Gastroesophageal sphincter (tissue), 3 donors: ENCODE measurements around the gene PHACTR1.

Experiments
- EP300 ChIP-seq: sonication (generic); formaldehyde crosslinking; IDR thresholded peaks from one replicate; pipeline ENCODE4 v1.6.1; 2017; ENCODE audit warnings: antibody characterized with exemption, mild to moderate bottlenecking
- POLR2A ChIP-seq, 2 donors: fragments of 450-650 bp; IDR thresholded peaks; one replicate each; pipeline ENCODE4 v1.6.1; 2017; ENCODE audit warnings: antibody characterized with exemption in 2 of 2, mild to moderate bottlenecking in 2 of 2, moderate library complexity in 1 of 2
- POLR2AphosphoS5 ChIP-seq: sonication (generic); formaldehyde crosslinking; IDR thresholded peaks from one replicate; pipeline ENCODE4 v1.6.1; 2017; ENCODE audit warnings: antibody characterized with exemption
- TF ChIP-seq, protein P1 (sequence below), 4 experiments: fragments of 200-600 bp in 2 of 4; fragments of 450-650 bp in 2 of 4; sonication (generic) in 1 of 4; IDR thresholded peaks; one replicate each; pipeline ENCODE4 v1.5.1; 2017 to 2019; ENCODE audit warnings: antibody characterized with exemption in 4 of 4, mild to moderate bottlenecking in 2 of 4, moderate library complexity in 2 of 4

DNA sequence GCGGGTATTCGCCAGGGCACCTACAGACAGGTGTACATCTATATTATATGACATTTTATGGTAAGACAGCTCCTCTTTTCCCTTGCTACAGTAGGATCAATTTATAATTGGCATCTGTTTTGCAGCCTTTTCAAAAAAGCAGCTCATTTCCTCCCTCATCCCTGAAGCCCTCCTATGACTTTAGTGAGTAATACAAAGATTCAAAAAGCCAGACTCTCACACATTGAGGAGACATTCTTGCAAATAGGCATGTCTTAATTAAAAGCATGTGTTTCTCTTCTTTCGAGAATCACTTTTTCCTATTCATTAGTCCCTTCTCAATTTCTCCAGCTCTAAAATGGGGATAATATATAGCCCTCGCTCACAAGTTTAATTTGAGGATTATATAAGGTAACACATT, 328.3 kb downstream of the PHACTR1 start:
- TF ChIP-seq, protein P1, sequence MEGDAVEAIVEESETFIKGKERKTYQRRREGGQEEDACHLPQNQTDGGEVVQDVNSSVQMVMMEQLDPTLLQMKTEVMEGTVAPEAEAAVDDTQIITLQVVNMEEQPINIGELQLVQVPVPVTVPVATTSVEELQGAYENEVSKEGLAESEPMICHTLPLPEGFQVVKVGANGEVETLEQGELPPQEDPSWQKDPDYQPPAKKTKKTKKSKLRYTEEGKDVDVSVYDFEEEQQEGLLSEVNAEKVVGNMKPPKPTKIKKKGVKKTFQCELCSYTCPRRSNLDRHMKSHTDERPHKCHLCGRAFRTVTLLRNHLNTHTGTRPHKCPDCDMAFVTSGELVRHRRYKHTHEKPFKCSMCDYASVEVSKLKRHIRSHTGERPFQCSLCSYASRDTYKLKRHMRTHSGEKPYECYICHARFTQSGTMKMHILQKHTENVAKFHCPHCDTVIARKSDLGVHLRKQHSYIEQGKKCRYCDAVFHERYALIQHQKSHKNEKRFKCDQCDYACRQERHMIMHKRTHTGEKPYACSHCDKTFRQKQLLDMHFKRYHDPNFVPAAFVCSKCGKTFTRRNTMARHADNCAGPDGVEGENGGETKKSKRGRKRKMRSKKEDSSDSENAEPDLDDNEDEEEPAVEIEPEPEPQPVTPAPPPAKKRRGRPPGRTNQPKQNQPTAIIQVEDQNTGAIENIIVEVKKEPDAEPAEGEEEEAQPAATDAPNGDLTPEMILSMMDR (IDR thresholded peaks at IDR 0.05), result no peak
- no peak for TF ChIP-seq POLR2A (IDR thresholded peaks at IDR 0.05)
- no peak for TF ChIP-seq EP300
- TF ChIP-seq POLR2AphosphoS5, result no peak
